GM23338 (cell line): ENCODE results near the gene CRK.

ENCODE experiments used
- CTCF ChIP-seq, 2 experiments: fragments of 200-600 bp in 1 of 2; sonication (generic) in 1 of 2; conservative IDR thresholded peaks; 2 replicates each; pipeline versions ENCODE4 v1.5.1 to v1.6.1; 2016 to 2017; ENCODE audit warnings: antibody characterized with exemption in 2 of 2, low read depth in 2 of 2, mild to moderate bottlenecking in 2 of 2, moderate library complexity in 1 of 2
- EZH2 ChIP-seq: fragments of 200-600 bp; sonication (generic); IDR thresholded peaks from one replicate; pipeline ENCODE4 v1.8.0; 2017; ENCODE audit warnings: antibody characterized with exemption, mild to moderate bottlenecking, low read depth; ENCODE audit not compliant: unreplicated experiment
- EZH2phosphoT487 ChIP-seq: fragments of 200-600 bp; sonication (generic); IDR thresholded peaks from one replicate; pipeline ENCODE4 v1.8.1; 2018; ENCODE audit warnings: antibody characterized with exemption; ENCODE audit not compliant: unreplicated experiment

GRCh38 chr17:1434150-1434549 lies 21.9 kb downstream of the CRK start:
- TF ChIP-seq EZH2 (no peak), CTCF (conservative IDR thresholded peaks at IDR 0.05; ENCODE audit: low read depth in 2 of 2) (no peak), EZH2phosphoT487 (no peak)
